Measurements from ENCODE around the gene LMO2.

The LMO2 gene

GRCh38 chr11:33819278-33820035, 72.4 kb downstream of the LMO2 start:
- no peak for TF ChIP-seq CTCF (IDR thresholded peaks at IDR 0.05; ENCODE audit: low read depth, low read length)
- Histone ChIP-seq H3K27ac (no peak overlapping the region), H3K9me3 (ENCODE audit: severe bottlenecking) (no peaks in the 10 kb centered on the region), H3K4me3 (ENCODE audit: low read depth, low read length) (no peak overlapping the region), H3K36me3 (no peaks in the 10 kb centered on the region), H3K27me3 (ENCODE audit: insufficient read depth, low read depth, severe bottlenecking) (peaks cover 2% of the 10 kb centered on the region)
- no peak for DNase-seq
